ENCODE measurements around the gene FASN.

FASN gene

GRCh38 chr17:82059272-82060000, 38.6 kb downstream of the FASN start:
- ChIA-PET POLR2A (interaction anchor here (0.9 to 1.9 kb wide), 4 partner anchors 9 to 39 kb away, joined by 3 to 6 read pairs (median 4); partner anchors contain the start of genes DCXR and FASN), CTCF (no interaction called here)
- no peak for DNase-seq (ENCODE audit: extremely low spot score)
- TF ChIP-seq SUZ12 (IDR thresholded peaks at IDR 0.05) (no peak), BHLHE40 (IDR thresholded peaks at IDR 0.05; ENCODE audit: borderline replicate concordance) (no peak), PKNOX1 (IDR thresholded peaks at IDR 0.05) (no peak), CTBP1 (IDR thresholded peaks at IDR 0.05; ENCODE audit: borderline replicate concordance) (no peak), NFRKB (IDR thresholded peaks at IDR 0.05) (no peak), ELF4 (IDR thresholded peaks at IDR 0.05) (no peak)

GRCh38 chr17:82058855-82059249, 39.2 kb downstream of the FASN start:
- TF ChIP-seq TARDBP (IDR thresholded peaks at IDR 0.05) (no peak), BHLHE40 (IDR thresholded peaks at IDR 0.05; ENCODE audit: borderline replicate concordance) (no peak)
- ChIA-PET POLR2A (interaction anchor here (0.9 to 1.2 kb wide), 2 partner anchors 8 to 11 kb away, joined by 3 to 4 read pairs; no protein-coding TSS in a partner anchor), CTCF (no interaction called here)
- DNase-seq (ENCODE audit: extremely low spot score), result no peak

DNA sequence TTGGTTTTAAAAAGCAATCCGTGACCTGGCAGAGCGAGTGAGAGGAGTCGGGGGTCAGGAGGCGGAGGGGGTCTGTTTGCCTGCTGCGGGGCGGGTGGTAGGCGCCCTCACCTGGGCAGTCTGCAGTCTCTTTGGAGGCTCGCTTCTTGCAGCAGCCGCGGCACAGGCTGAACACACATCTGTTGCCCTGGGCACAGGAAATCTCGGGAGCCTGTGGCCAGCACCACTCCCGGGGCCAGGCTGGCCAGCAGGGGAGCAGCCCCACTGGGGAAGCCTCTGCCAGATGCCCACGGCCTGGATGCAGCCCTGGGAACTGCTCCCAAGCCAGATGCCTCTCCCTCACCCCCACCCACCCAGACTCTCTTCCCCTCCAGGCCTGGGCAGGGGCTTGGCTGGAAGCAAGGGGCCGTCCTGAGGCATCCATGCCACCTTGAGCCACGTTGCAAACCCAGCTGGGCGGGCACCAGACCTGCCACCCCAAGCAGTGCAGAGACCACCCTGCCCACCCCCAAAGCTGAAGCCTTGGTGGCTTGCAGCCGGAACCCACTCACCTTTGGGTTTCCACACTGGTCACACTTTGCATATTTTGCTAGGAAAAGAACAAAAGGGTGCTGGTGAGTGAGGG, 39.7 kb downstream of the FASN start:
- ChIA-PET POLR2A (interaction anchor here (0.9 to 1.2 kb wide), 2 partner anchors 8 to 11 kb away, joined by 3 to 4 read pairs; no protein-coding TSS in a partner anchor), CTCF (no interaction called here)
- DNase-seq (ENCODE audit: extremely low spot score), result no peak
- TF ChIP-seq BHLHE40 (IDR thresholded peaks at IDR 0.05; ENCODE audit: borderline replicate concordance) (no peak), FOXM1 (IDR thresholded peaks at IDR 0.05; ENCODE audit: borderline replicate concordance) (no peak), FOXK2 (IDR thresholded peaks at IDR 0.05) (no peak), SP1 (IDR thresholded peaks at IDR 0.05) (no peak), ARNT (IDR thresholded peaks at IDR 0.05) (no peak), FOXA1 (IDR thresholded peaks at IDR 0.05) (no peak)

DNA sequence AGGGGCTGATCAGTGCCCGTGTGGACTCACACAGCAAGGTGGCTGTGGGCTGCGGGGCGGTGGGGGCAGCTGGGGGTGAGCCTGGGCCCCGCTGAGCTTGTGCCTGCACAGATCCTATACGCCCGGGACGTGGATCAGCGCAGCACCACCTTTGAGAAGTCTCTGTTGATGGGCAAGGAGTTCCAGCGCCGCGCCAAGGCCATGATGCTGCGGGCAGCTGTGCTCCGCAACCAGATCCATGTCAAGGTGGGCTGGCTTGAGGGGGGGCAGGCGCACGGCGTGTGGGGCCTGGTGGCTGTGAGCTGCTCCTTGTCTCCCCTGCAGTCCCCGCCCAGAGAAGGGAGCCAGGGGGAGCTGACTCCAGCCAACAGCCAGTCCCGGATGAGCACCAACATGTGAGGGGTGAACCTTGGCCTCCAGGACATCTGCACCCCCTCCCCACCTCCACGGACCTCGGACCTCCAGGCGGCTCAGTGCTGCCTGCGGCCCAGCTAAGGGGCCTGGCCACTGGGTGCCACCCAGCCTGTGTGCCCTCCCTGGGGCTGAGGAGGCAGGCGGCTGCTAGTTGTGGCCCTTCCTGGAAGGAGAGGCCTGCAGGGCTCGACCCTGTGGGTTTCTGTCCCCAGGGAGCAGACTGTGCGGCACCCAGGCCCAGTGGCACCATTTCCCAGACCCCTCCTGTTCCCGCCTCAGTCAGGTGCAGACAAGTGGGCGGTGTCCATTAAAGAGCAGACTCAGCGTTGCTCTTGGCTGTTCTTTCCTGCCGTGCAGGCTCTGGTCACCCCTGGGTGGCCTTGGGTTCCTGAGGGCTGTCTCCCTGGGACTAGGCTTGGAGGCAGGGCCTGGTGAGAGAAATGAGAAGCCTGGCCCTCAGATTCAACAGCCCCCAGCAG, 41.1 kb downstream of the FASN start:
- TF ChIP-seq SUZ12 (IDR thresholded peaks at IDR 0.05) (no peak), BHLHE40 (IDR thresholded peaks at IDR 0.05; ENCODE audit: borderline replicate concordance) (no peak), HDGF (IDR thresholded peaks at IDR 0.05; ENCODE audit: borderline replicate concordance) (no peak), TARDBP (IDR thresholded peaks at IDR 0.05) (no peak), FOXM1 (IDR thresholded peaks at IDR 0.05; ENCODE audit: borderline replicate concordance) (no peak), L3MBTL2 (conservative IDR thresholded peaks at IDR 0.05) (no peak), SP1 (IDR thresholded peaks at IDR 0.05) (no peak), LEF1 (IDR thresholded peaks at IDR 0.05; ENCODE audit: borderline replicate concordance) (no peak), ELF4 (IDR thresholded peaks at IDR 0.05) (no peak), NFRKB (IDR thresholded peaks at IDR 0.05) (no peak), ZNF384 (IDR thresholded peaks at IDR 0.05) (no peak), PKNOX1 (IDR thresholded peaks at IDR 0.05) (no peak), CTBP1 (IDR thresholded peaks at IDR 0.05; ENCODE audit: borderline replicate concordance) (no peak), FOXA1 (IDR thresholded peaks at IDR 0.05) (no peak), FOXK2 (IDR thresholded peaks at IDR 0.05) (no peak), ARNT (IDR thresholded peaks at IDR 0.05) (no peak)
- ChIA-PET POLR2A (interaction anchor here (1.0 to 6.3 kb wide), 6 partner anchors 7 to 28 kb away, joined by 3 to 46 read pairs (median 3); partner anchors contain the start of genes DCXR, DUS1L and RAC3), CTCF (no interaction called here)
- no peak for DNase-seq (ENCODE audit: extremely low spot score)

DNA sequence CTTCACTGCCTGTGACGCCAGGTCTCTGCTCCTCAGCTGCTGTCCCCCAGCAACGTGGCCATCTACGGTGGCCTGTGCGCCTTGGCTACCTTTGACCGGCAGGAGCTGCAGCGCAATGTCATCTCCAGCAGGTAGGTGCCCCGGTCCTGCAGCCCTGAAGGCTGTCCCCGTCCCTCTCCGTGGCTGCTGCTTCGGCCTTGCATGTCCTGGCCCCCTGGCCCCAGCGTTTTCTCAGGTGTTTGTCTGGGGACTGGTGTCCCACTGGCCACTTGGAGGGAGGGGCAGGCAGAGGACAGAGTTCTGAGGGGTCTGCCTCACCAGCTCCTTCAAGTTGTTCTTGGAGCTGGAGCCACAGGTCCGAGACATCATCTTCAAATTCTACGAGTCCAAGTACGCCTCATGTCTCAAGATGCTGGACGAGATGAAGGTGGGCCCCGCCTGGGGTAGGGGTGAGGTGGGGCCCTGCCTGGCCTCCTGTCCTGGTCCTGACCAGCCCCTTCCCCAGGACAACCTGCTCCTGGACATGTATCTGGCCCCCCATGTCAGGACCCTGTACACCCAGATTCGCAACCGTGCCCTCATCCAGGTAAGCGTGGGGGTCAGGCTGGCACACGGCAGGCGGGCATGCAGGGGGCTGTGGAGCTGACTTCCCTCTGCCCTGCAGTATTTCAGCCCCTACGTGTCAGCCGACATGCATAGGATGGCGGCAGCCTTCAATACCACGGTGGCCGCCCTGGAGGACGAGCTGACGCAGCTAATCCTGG, 41.9 kb downstream of the FASN start:
- no peak for DNase-seq (ENCODE audit: extremely low spot score)
- ChIA-PET CTCF (no interaction called here), POLR2A (interaction anchor here (1.0 to 6.3 kb wide), 6 partner anchors 8 to 25 kb away, joined by 3 to 46 read pairs (median 4); partner anchors contain the start of genes DCXR, DUS1L and RAC3)
- no peak for TF ChIP-seq NFRKB (IDR thresholded peaks at IDR 0.05)
- no peak for TF ChIP-seq L3MBTL2 (conservative IDR thresholded peaks at IDR 0.05)
- no peak for TF ChIP-seq CTBP1 (IDR thresholded peaks at IDR 0.05; ENCODE audit: borderline replicate concordance)
- no peak for TF ChIP-seq LEF1 (IDR thresholded peaks at IDR 0.05; ENCODE audit: borderline replicate concordance)
- no peak for TF ChIP-seq BHLHE40 (IDR thresholded peaks at IDR 0.05; ENCODE audit: borderline replicate concordance)
- no peak for TF ChIP-seq TARDBP (IDR thresholded peaks at IDR 0.05)
- TF ChIP-seq HDGF (IDR thresholded peaks at IDR 0.05; ENCODE audit: borderline replicate concordance), result no peak

Measured in HEK293T (cell line).